GM12874 (cell line): ENCODE results near the gene AKR1D1.

Source experiments
- TF ChIP-seq, protein P1 (sequence below): IDR thresholded peaks from 2 replicates; pipeline ENCODE4 v1.5.1; 2011; ENCODE audit warnings: low read depth, mild to moderate bottlenecking, control low read depth, low read length, moderate library complexity; ENCODE audit not compliant: insufficient read depth

AKR1D1 gene

DNA sequence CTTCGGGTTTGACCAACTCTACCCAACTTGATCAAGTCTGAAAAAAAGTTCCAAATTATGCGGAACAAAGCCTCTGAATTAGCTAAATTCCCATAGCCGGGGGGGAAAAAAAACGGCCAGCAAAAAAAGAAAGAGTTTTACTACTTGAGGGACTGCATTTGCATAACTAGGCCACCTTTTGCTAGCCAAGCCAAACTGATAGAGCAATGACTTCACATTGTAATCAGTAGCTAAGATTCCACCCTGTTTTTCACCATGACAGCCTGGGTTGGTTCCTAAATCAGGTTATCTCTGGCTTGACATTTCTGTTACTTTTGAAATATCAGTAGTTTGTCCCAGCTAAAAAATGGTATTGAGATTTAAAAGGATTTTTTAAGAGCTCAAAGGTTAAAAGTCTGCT is 43.0 kb upstream of the AKR1D1 start:
- TF ChIP-seq, protein P1, sequence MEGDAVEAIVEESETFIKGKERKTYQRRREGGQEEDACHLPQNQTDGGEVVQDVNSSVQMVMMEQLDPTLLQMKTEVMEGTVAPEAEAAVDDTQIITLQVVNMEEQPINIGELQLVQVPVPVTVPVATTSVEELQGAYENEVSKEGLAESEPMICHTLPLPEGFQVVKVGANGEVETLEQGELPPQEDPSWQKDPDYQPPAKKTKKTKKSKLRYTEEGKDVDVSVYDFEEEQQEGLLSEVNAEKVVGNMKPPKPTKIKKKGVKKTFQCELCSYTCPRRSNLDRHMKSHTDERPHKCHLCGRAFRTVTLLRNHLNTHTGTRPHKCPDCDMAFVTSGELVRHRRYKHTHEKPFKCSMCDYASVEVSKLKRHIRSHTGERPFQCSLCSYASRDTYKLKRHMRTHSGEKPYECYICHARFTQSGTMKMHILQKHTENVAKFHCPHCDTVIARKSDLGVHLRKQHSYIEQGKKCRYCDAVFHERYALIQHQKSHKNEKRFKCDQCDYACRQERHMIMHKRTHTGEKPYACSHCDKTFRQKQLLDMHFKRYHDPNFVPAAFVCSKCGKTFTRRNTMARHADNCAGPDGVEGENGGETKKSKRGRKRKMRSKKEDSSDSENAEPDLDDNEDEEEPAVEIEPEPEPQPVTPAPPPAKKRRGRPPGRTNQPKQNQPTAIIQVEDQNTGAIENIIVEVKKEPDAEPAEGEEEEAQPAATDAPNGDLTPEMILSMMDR = no peak

DNA sequence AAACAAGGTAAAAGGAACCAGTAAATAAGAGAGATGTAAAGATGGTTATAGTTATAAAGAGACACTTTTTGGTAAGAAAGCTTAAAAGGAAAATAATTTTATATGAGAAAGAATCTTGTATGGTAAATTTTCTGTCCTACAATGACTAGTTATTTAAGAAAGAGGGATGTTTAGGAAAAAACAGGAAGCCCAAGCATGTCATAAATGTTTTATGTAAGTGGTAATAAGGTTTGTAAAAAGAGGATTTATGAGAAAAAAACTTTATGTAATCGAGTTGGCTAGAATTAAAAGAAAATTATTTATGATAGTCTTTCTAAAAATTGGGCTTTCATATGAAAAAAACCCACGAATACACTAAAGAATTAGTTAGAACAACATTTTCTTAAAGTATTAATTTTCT is 40.1 kb upstream of the AKR1D1 start:
- TF ChIP-seq, protein P1 = no peak

DNA sequence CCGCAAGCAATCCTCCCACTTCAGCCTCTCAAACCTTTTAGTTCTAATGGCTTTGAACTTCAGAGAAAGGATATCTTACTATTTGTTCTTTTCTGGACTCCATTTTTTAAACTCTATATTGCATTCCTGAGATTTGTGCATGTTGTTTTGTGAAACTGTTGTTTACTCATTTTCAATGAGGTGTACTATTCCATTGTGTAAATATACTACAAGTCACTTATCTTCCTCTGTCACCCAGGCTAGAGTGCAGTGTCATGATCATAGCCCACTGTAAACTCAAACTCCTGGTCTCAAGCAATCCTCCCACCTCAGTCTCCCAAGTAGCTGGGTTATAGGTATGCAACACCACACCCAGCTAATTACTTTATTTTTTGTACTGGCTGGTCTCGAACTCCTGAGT is 31.4 kb upstream of the AKR1D1 start:
- TF ChIP-seq, protein P1 = no peak

DNA sequence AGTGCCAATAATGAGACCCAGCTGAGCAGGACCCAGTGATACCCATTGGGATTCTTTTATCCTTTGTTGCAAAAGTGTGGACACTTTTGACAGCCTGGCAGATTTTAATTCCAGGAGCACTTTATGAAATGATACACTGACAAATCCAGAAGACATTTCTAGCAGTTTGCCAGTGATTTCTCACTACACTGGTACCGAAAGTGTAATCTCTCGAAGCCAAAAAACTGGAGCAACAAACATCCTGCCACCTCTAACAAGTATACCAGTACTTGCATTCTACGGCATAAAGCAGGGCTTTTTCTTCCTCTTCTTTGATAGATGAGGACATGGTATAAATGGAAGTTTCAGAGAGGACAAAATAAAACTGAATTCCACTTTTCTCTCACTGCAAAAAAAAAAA is 28.4 kb upstream of the AKR1D1 start:
- TF ChIP-seq, protein P1 = no peak

- TF ChIP-seq, protein P1 = no peak
Measured at GRCh38 chr7:138049505-138050116, 26.6 kb upstream of the AKR1D1 start.

DNA sequence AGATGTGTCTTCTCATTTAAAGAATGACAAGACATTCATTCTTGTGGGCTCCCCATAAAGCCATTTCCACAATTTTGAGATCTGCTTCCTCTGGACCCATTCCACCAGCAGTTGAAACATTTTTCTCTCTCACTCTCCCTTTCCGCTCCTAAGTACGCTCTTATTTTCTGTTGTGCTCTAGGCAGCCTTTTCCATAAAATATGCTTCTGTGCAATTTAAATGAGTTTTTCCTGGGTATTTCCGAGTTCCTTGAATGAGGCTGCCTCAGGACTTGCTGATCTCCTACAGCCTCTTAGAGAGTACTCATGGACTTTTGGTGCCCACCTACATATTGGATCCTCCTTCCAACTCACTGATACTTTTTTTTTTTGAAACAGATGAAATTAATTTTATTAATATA is 23.6 kb upstream of the AKR1D1 start:
- TF ChIP-seq, protein P1 = no peak

- TF ChIP-seq, protein P1 = no peak
Measured at GRCh38 chr7:138063400-138063799, 12.9 kb upstream of the AKR1D1 start.
